Thymus (tissue), 11 donors: ENCODE results near the gene STARD9. TPM values are rescaled to one million over a fixed set of nuclear protein-coding genes. Genes with fewer than 3 reads are reported as not detected.

Source experiments
- DNase-seq, 9 donors: peaks; one replicate each; pipeline ENCODE4 v3.0.0-alpha.2; 2013; ENCODE audit warnings: low spot score in 9 of 9, low read depth in 6 of 9, missing footprints in 1 of 9
- H3K27ac ChIP-seq, 2 donors: one replicate each; pipeline ENCODE4 v1.5.1; 2013; ENCODE audit warnings: control low read depth in 1 of 2, low read depth in 1 of 2, low read length in 1 of 2, mild to moderate bottlenecking in 1 of 2, moderate library complexity in 1 of 2
- H3K27me3 ChIP-seq, 2 donors: one replicate each; pipeline ENCODE4 v1.5.1; 2013; ENCODE audit warnings: low read length in 1 of 2; ENCODE audit not compliant: control insufficient read depth in 2 of 2, insufficient read depth in 1 of 2
- H3K36me3 ChIP-seq, 2 donors: one replicate each; pipeline ENCODE4 v1.5.1; 2013; ENCODE audit warnings: low read length in 1 of 2, mild to moderate bottlenecking in 1 of 2, moderate library complexity in 1 of 2; ENCODE audit not compliant: control insufficient read depth in 2 of 2, insufficient read depth in 2 of 2
- H3K4me1 ChIP-seq, 2 donors: one replicate each; pipeline ENCODE4 v1.5.1; 2013; ENCODE audit warnings: low read length in 2 of 2; ENCODE audit not compliant: control insufficient read depth in 2 of 2, insufficient read depth in 2 of 2
- H3K4me3 ChIP-seq, 2 donors: one replicate each; pipeline ENCODE4 v1.5.1; 2013; ENCODE audit warnings: low read length in 2 of 2, control low read depth in 1 of 2, mild to moderate bottlenecking in 1 of 2
- H3K9me3 ChIP-seq, 2 donors: one replicate each; pipeline ENCODE4 v1.5.1; 2013; ENCODE audit warnings: low read length in 1 of 2, mild to moderate bottlenecking in 1 of 2; ENCODE audit not compliant: control insufficient read depth in 2 of 2, insufficient read depth in 1 of 2
- WGBS: extraction: QIAGEN DNeasy Blood & Tissue Kit; methylation state at CpG from one replicate; pipeline ENCODE4 v1.1.7; 2013; 5-methylcytosine and 5-hydroxymethylcytosine counted together
- polyA plus RNA-seq: library from polyadenylated mRNA; stranded (reverse); fragments of 200-250 nt; gene quantifications from one replicate; pipeline ENCODE4 v1.2.3, GENCODE V29; 2013
- total RNA-seq: library from RNA; stranded (reverse); fragments of 120-200 nt; gene quantifications from one replicate; pipeline ENCODE4 v1.2.4, GENCODE V29; 2013
- donor health status: healthy.

STARD9 gene
- total and polyA plus RNA-seq, 2 donors, result 4.4 to 7.8 TPM

DNA sequence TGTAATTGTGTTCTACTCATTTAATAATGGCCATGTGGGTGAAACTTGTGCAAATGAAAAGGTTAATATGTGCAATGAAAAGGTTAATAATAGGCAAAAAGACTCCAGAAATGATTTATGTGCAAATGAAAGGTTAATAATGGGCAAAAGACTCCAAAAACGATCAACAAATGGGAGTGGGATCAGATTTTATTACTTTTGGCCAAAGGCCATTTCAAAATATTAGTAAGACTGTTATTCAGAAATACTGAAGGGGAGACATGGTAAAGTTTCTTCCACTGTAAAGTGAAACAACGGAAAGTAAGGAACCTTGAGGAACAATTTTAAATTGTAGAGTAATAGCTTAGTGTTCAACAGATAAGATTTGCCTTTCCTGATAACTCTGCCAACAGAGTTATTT lies 40.7 kb downstream of the STARD9 start:
- no peak overlapping the region for H3K4me3 ChIP-seq
- H3K36me3 ChIP-seq, result peaks cover 0 to 2% of the 10 kb centered on the region in 2 donors
- H3K27ac ChIP-seq, result no peak overlapping the region
- no peaks in the 10 kb centered on the region for H3K27me3 ChIP-seq
- H3K9me3 ChIP-seq, result no peaks in the 10 kb centered on the region
- no peak for DNase-seq
- no peaks in the 10 kb centered on the region for H3K4me1 ChIP-seq
- 64% methylated on average over 2 of the region's 2 CpGs for WGBS

DNA sequence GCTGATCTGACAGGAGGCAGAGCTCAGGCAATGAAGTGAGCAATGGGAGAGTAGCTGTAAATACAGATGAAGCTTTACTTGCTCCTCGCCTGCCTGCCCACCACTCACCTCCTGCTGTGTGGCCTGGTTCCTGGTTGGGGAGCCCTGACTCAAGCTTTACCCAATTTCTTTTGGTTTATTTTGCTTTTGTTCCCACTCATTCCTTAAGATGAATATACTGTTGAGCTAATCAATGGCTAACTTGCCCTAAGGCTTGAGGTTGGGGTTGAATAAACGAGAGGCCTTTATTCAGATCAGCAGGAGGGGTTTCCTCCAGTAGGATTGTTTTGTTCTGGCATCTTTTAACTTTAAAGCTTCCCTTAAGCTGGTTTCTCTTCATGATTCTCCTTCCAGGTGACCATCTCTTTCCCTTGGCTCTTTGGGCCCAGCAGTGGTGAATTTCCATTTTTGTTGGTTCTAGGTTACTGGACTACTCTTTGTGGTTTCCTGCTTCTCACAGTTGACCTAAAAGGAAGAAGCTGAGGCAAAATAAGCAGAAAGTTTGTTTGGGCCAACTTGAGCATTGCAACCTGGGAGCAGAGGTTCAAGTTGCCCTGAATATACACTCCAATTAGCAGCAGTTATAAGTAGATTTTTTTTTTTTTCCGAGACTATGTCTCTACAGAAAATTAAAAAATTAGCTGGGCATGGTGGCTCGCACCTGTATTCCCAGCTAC lies 44.4 kb downstream of the STARD9 start:
- Histone ChIP-seq H3K9me3 (no peaks in the 10 kb centered on the region), H3K36me3 (no peaks in the 10 kb centered on the region), H3K4me3 (no peak overlapping the region), H3K27me3 (no peaks in the 10 kb centered on the region), H3K4me1 (no peaks in the 10 kb centered on the region), H3K27ac (no peak overlapping the region)
- DNase-seq, result no peak
- 92% methylated on average over 4 of the region's 4 CpGs for WGBS

DNA sequence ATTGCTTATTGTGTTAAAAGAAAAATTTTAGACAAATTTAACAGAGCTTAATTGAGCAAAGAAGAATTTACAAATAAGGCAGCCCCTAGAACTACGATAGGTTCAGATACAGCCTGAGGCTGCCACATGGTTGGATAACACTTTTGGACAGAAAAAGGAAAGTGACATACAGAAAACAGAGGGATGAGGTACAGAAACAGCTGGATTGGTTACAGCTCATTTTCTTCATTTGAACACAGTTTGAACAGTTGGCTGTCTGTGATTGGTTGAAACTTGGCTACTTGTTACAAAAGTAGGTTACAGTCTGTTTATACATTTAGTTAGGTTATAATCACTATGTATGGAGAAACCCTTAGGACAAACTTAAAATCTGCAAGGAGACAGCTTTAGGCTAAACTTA lies 46.0 kb downstream of the STARD9 start:
- 100% methylated on average over 1 of the region's 1 CpG for WGBS
- DNase-seq, result no peak
- H3K9me3 ChIP-seq, result no peaks in the 10 kb centered on the region
- no peaks in the 10 kb centered on the region for H3K27me3 ChIP-seq
- H3K27ac ChIP-seq, result no peak overlapping the region
- H3K4me3 ChIP-seq, result no peak overlapping the region
- no peaks in the 10 kb centered on the region for H3K4me1 ChIP-seq
- no peaks in the 10 kb centered on the region for H3K36me3 ChIP-seq

DNA sequence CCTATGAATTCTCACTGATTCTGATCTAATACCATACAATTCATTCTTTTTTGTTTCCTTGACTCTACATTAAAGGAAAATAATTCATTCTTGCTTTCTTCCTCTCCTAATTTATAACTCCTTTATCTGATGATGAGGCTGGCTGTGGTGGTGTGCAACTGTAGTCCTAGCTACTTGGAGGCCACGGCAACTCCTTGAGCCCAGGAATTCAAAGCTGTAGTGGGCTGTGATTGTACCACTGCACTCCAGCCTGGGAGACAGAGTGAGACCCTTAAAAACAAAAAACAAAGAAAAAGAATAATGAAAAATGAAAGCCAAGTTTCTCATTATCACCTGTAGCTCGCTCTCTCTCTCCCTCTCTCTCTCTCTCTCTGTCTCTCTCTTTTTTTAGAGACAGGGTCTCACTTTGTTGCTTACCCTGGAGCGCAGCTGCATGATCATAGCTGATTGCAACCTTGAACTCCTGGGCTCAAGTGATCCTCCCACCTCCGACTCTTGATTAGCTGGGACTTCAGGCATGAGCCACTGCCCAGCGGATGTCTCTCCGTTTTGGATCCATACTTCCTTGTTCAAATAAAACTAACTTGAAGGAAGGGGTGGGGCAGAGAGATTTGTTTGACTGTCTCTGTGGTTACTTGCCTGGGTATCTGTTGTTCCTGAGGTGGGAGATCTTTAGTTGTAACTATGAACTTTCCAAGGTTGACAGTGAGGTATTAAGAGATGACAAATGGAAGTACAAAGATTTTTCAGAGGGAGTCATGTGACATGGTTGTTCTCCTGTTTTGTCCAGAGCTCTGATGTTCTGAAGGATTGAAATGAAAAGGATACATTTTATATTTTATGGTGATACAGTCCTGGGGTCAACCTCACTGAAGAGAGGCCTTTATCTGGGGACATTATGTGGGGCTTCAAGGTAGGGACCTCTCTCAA lies 46.9 kb downstream of the STARD9 start:
- Histone ChIP-seq H3K9me3 (no peaks in the 10 kb centered on the region), H3K27ac (no peak overlapping the region), H3K4me1 (no peaks in the 10 kb centered on the region), H3K4me3 (no peak overlapping the region), H3K27me3 (no peaks in the 10 kb centered on the region), H3K36me3 (no peaks in the 10 kb centered on the region)
- WGBS, result 94% methylated on average over 6 of the region's 6 CpGs
- DNase-seq, result no peak

DNA sequence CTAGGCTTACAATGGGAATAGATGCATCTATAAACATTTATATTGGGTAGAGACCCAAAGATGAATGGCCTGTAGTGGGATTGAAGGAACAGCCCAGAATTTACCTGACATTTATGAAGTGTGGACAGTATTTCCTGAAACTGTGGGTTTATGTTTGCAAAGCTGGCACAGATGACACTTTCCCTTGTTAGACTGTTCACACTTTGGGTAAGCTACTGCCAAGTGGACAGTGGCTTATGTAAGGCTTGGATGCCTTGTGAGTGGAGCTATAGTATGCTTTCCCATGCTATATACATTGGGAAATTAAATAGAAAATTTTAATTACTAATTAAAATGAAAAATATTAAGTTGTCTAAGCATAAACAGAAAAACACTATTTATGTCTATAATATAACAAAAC lies 48.5 kb downstream of the STARD9 start:
- H3K4me3 ChIP-seq, result no peak overlapping the region
- H3K27me3 ChIP-seq, result no peaks in the 10 kb centered on the region
- no peaks in the 10 kb centered on the region for H3K9me3 ChIP-seq
- H3K36me3 ChIP-seq, result no peaks in the 10 kb centered on the region
- H3K27ac ChIP-seq, result no peak overlapping the region
- no peak for DNase-seq
- H3K4me1 ChIP-seq, result no peaks in the 10 kb centered on the region

DNA sequence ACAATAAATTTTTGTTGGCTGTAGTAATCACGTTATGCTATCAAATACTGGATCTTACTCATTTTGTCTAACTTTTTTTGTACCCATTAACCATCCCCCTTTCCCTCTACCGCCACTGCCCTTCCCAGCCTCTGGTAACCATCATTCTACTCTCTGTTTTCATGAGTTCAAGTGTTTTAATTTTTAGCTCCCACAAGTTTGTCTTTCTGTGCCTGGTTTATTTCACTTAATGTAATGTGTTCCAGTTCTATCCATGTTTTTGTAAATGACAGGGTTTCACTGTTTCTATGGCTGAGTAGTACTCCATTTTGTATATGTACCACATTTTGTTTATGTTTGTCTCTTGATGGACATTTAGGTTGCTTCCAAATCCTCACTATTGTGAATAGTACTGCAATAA lies 52.1 kb downstream of the STARD9 start:
- H3K4me1 ChIP-seq, result no peaks in the 10 kb centered on the region
- no peaks in the 10 kb centered on the region for H3K9me3 ChIP-seq
- WGBS, result 98% methylated on average over 2 of the region's 2 CpGs
- H3K27ac ChIP-seq, result no peak overlapping the region
- no peaks in the 10 kb centered on the region for H3K36me3 ChIP-seq
- H3K27me3 ChIP-seq, result no peaks in the 10 kb centered on the region
- DNase-seq, result no peak
- no peak overlapping the region for H3K4me3 ChIP-seq

DNA sequence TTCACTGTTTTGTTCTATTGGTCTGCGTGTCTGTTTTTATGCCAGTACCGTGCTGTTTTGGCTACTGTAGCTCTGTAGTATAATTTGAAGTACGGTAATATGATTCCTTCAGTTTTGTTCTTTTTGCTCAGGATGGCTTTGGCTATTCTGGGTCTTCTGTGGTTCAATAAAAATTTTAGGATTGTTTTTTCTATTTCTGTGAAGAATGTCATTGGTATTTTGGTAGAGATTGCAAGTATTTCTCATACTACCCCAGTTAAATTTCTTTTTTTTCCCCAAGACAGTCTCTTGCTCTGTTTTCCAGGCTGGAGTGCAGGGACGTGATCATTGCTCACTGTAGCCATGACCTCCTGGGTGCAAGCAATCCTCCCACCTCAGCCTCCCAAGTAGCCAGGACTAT lies 53.4 kb downstream of the STARD9 start:
- Histone ChIP-seq H3K9me3 (no peaks in the 10 kb centered on the region), H3K4me3 (no peak overlapping the region), H3K27ac (no peak overlapping the region), H3K4me1 (no peaks in the 10 kb centered on the region), H3K36me3 (no peaks in the 10 kb centered on the region), H3K27me3 (no peaks in the 10 kb centered on the region)
- 98% methylated on average over 4 of the region's 4 CpGs for WGBS
- DNase-seq, result no peak

DNA sequence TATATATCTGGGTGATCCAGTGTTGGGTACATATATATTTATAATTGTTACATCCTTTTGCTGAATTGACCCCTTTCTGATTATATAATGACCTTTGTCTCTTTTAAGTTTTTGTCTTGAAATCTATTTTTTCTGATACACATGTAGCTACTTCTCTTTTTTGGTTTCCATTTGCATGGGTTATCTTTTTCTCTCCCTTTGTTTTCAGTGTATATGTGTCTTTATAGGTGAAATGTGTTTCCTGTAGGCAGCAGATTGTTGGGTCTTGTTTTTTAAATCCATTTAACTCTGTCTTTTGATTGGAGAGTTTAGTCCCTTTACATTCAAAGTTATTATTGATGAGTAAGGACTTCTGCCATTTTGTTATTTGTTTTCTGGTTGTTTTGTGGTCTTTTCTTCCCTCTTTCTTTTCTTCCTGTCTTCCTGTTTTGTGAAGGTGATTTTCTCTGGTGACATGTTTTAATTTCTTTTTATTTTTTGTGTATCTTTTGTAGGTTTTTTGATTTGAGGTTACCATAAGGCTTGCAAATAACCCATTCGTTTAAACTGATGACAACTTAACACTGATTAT lies 56.8 kb downstream of the STARD9 start:
- no peaks in the 10 kb centered on the region for H3K9me3 ChIP-seq
- H3K27me3 ChIP-seq, result no peaks in the 10 kb centered on the region
- 99% methylated on average over 1 of the region's 1 CpG for WGBS
- no peak overlapping the region for H3K4me3 ChIP-seq
- no peak overlapping the region for H3K27ac ChIP-seq
- DNase-seq, result no peak
- H3K4me1 ChIP-seq, result no peaks in the 10 kb centered on the region
- no peaks in the 10 kb centered on the region for H3K36me3 ChIP-seq

DNA sequence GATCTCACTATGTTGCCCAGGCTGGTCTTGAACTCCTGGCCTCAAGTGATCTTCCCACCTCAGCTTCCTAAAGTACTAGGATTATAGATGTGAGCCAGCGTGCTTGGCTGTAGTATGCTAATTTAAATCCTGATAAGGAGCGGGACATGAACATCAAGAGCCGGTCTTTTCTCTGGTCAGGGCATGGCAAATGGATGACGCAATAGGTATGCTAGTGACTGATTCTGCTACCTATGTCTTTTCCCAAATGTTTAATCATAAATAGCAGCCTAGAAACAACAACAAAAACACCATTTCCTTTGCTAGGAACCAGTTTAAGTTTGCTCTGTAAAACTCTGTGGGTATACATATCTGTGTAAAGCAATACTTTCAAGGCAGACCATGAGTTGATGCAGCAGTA lies 64.7 kb downstream of the STARD9 start:
- 99% methylated on average over 4 of the region's 4 CpGs for WGBS
- Histone ChIP-seq H3K27me3 (no peaks in the 10 kb centered on the region), H3K4me3 (no peak overlapping the region), H3K4me1 (no peaks in the 10 kb centered on the region), H3K27ac (no peak overlapping the region), H3K9me3 (no peaks in the 10 kb centered on the region), H3K36me3 (no peaks in the 10 kb centered on the region)
- DNase-seq, result no peak
